Measurements from ENCODE around the gene GPR179.

- TF ChIP-seq POLR2A (IDR thresholded peaks at IDR 0.05) = no peak
- no peak for TF ChIP-seq CTCF (IDR thresholded peaks at IDR 0.05)
These were observed 13.7 kb downstream of the GPR179 start for GRCh38 chr17:38329808-38330730.
